Ovary (tissue), 3 donors: ENCODE results near the gene LRRC8C.

Source experiments
- CTCF ChIP-seq, 3 donors: fragments of 450-650 bp in 2 of 3; fragments of 200-600 bp in 1 of 3; IDR thresholded peaks; one replicate each; pipeline versions ENCODE4 v1.5.1 to v1.8.0; 2016 to 2022; ENCODE audit warnings: antibody characterized with exemption in 3 of 3, mild to moderate bottlenecking in 1 of 3
- EP300 ChIP-seq: sonication (generic); formaldehyde crosslinking; IDR thresholded peaks from one replicate; pipeline ENCODE4 v1.6.1; 2017; ENCODE audit warnings: antibody characterized with exemption
- donor health status: DM: no; HTN: no; CAD: no.

- TF ChIP-seq CTCF (IDR thresholded peaks at IDR 0.05), result no peak
- TF ChIP-seq EP300, result no peak
These were observed 132.9 kb downstream of the LRRC8C start for GRCh38 chr1:89765774-89766173.
